NCI-H2029 treated with DMSO at 0.1 percent for 48 hours (cell line): ENCODE results near the gene ALG2.
"Not testable (repeated sequence)": the region's sequence is repeated elsewhere in the genome, so short reads cannot be mapped to it uniquely, and the experiment has no call there.

Source experiments
- DNase-seq: peaks from one replicate; lab custom pipeline; 2025; lab: John Stamatoyannopoulos, UW

ALG2 gene

GRCh38 chr9:99238331-99238730, 16.6 kb upstream of the ALG2 start:
- DNase-seq, result no peak

DNA sequence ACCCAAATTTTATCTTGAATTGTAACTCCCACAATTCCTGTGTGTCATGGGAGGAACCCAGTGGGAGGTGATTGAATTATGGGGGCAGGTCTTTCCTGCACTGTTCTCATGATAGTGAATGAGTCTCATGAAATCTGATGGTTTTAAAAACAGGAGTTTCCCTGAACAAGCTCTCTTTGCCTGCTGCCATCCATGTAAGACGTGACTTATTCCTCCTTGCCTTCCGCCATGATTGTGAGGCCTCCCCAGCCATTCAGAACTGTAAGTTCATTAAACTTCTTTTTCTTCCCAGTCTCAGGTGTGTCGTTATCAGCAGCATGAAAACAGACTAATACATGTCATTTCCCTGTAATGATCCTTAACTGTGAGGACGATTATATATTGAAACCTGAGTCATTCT, 16.1 kb upstream of the ALG2 start:
- DNase-seq, result not testable (repeated sequence)

GRCh38 chr9:99237356-99237755, 15.6 kb upstream of the ALG2 start:
- no peak for DNase-seq

DNA sequence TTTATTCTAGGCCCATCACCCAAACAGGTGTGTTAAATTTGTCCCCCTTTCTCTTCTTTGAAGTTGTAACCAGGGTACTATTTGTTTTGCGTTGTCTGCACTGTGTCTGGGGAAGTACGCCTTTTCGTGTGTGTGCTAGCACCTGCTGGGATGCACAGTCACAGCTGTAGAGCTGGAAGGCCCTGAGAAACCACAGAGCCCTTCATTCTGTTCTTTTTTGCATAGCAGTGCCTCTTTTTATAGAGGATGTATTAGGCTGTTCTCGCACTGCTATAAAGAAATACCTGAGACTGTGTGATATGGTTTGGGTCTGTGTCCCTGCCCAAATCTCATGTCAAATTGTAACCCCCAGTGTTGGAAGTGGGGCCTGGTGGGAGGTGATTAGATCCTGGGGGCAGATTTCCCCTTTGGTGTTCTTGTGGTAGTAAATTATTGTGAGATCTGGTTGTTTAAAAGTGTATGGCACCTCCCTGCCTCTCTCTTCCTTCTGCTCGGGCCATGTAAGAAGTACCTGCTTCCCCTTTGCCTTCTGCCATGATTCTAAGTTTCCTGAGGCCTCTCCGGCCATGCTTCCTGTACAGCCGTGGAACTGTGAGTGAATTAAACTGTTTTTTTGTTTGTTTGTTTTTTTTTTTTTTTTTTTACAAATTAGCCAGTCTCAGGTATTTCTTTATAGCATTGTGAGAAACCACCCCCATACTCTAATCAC, 14.3 kb upstream of the ALG2 start:
- no peak for DNase-seq

DNA sequence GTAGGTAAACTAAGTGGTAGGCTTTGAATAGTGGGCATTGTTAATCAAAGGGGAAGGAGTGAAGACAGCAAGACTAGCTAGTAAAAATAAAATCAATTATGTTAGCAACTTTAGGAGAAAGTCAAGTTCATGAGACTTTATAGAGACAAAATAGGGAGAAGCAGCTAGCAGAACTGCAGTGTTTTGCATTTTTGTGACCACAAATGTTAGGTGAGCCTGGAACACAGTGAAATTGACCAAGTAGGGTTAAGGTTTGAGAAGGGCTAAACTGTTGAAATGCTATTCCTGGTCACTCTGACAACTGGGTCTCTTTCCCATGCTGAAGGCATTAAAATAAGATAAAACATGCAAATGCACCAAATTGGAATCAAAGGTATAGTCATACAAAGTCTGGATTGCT, 13.3 kb upstream of the ALG2 start:
- DNase-seq, result no peak

DNA sequence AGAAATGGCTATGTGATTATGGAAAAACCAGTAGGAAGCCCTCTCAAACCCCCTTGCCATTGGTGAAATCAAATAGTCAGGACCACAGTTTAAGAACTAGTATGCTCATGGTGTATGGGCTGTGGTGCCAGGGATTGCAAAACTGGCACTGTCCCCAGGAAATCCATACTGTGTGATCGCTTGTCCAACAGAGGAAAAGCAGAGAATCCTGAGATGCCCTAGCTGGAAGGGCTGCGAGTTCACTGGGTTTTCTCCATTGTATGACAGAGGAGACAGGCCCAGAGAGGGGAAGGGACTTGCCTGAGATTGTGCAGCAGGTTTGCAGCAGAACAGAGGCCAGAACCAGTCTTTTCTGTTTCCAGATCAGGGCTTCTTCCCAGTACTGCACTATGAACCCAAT, 12.9 kb upstream of the ALG2 start:
- no peak for DNase-seq

GRCh38 chr9:99231711-99232110, 10.0 kb upstream of the ALG2 start:
- no peak for DNase-seq

DNA sequence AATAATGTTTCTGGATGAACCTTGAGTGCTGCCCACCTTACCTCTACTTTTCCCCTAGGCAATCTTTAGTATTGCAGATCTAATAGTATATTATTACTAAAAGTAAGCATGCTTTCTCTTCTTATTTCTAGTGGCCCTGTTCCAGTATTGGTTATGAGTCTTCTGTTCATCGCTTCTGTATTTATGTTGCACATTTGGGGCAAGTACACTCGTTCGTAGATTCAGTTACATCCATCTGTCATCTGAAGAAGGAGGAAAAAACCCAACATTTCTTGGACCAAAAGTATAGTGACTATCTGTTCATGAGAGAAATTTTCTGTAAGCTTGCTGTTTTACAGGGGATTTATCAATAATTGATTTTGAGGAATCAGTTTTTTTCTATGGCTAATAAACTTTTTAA, 8.5 kb upstream of the ALG2 start:
- DNase-seq, result no peak

DNA sequence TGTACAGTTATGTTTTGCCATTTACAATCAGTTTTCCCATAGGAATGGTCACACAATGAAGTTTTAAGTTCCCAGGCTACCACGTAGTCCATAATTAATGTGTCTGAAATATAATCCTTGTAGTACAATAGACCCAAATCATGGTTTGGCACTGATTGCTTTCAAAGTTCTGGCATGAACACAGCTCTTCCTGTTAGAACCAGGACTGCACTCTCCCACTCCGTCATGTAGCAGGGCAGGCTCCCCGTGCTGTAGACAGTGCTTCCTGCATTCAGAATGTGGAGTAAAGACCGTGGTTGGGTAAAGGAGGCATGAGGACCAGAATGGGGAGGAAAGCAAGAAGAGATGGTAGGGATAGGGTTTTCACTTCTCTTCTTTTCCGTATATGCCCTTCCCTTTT, 4.3 kb upstream of the ALG2 start:
- DNase-seq, result no peak

DNA sequence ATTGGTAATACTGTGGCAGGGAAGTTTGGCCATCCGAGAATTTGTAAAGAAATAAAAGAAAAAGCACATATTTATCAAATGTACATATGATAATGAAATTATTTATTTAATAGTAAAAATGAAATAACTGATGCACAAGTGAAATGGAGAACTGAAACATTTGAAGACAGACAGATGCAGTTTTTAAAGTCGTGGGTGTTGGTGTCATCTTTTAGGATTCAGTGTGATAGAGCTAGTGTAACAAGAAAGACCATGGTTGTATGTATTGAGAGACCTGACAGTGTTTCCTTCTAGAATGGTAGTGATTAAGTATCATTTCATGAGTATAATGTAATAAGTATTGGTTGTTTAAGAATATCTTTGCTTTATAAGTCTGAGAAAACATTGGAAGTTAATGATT, 2.7 kb upstream of the ALG2 start:
- no peak for DNase-seq

DNA sequence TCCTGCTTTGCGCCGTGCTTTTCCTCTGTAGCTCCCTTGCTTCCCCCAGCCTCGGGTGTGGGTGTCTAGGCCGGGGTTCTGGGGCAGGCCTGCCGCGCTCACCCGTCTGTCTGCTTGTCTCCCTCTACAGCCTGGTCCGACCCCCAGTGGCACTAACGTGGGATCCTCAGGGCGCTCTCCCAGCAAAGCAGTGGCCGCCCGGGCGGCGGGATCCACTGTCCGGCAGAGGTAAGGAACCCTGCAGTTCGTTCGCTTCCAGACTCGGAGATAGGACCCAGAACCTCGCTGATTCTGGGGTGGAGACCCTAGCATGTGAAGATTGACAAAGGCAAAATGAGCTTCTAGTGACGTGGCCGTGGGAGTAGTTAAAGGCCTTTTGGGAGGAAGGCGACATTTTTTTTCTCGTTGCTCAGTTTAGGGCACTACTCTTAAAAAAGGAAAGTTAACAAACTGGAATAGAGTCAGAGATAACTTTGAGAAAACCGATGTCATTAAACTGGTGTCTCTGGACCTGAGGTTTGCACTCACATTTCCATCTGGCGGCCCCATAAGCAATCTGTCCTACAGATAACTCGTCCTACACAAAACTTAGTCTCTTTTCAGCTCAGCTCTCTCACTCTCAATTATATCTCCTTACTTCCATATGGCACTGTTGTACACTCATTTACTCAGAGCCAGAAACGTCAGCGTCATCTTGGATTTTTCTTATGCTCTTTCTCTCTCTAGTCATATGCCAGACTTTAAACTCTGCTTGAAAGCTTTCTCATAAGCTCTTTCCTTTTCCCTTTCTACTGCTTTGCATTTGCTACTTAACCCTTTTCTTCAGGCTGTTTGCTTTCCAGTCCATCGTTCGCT, 901 bp upstream of the ALG2 start:
- peak; percentile 34 for DNase-seq

DNA sequence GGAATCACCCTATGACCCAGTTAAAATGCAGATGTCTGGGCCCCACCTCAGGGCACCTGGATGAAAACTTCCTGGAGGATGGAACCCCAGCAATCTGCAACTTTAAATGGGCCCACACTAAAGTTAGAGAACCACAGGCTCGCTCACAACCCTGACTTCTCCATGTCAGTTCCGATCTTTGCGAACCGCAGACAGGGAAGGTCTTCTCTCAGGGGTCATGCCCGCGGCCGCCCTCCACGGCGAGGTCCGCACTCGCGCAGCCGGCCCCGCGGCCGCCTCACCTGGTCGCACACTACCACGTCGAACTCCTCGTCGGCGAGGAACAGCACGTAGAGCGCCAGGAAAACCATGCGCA, 499 bp downstream of the ALG2 start:
- DNase-seq, result no peak

- no peak for DNase-seq
Measured at GRCh38 chr9:99220011-99220410, 1.7 kb downstream of the ALG2 start.

DNA sequence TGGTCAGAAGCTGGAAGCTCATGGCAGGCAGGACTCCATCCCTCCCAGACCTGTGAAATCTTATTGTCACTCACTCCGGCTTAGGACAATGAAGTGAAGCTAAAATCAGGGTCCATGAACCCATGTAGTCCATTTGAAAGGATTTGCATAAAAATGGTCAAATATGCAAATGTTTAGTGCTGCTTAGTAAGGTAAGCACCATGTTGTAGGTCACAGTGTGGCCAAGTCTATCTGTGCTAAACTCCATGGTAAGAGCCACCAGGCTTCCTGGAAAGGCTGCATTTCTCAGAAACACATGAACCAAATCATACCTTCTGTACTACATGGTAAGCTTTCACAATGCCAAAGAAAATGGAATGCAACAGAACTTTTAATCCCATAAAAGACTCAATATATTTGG, 5.7 kb downstream of the ALG2 start:
- no peak for DNase-seq

DNA sequence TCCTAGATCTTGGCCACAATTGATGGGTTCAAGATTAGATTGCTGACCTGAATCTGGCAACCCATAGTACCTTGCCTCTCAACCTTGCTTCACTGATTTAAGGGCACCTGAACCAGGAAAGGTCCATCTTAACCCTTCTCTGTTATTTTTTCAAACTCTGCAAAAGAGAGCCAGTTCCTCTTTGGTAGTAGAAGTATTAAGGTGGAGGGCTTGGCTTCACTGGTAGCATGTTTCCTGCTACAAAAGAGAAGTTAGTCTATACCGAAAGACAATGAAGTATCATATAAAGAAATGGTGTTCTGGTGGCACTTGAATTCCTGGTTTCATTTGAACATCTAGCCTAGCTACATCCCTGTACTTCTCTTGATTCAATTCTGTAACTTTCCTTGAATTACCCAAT, 8.5 kb downstream of the ALG2 start:
- no peak for DNase-seq

DNA sequence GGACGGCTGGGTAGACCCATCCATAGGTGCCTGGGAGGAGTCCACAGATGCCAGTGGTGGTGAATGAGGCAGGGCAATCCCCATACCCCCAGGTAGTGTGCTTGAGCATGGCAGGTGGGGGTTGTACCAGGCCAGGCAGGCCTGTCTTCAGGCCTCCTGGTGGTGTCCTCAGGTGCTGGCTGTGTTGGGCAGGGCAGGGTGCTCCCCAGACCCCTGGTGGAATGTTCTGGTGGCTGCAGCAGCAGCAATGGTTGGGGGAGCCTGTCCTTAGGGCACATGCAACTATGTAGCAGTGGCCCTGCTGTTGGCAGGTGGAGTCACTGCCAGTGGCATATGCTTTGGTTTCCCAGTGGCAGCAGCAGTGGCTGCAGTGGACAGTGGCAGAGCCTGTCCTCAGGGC, 10.0 kb downstream of the ALG2 start:
- DNase-seq, result no peak

DNA sequence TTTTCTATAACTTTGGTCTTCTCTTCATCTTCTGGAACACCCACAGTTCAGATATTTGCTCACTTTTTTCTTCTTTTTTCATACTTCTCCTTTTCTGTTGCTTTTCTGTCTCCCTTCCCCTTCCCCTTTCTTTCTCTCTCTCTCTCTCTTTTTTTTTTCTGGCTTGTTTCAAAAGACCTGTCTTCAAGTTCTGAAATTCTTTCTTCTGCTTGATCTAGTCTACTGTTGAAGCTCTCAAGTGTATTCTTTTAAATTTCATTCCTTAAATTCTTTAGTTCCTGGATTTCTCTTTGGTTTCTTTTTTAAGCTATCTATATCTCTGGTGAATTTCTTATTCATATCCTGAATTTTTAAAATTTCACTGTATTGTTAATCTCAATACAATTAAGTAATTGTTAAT, 11.2 kb downstream of the ALG2 start:
- DNase-seq, result no peak

DNA sequence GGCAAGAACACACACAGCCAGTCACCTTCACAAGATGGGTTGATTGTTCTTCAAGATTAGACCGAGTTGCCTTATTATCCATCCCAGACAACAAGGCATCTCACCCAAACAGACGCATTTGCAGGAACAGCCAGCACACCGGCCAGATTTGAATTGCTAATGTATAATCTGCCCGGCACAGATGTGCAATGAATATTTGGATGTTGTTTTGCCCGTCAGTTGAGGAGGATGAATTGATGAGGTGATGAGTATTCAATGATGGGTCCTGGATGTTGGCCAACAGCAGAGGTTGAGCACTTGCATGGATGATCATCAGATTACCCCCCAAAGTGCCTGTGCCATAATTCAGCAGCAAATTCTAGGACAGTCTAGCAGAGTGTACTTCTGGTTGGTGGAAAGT, 20.1 kb downstream of the ALG2 start:
- DNase-seq, result no peak

- DNase-seq, result no peak
Measured at GRCh38 chr9:99199938-99200539, 21.7 kb downstream of the ALG2 start.

DNA sequence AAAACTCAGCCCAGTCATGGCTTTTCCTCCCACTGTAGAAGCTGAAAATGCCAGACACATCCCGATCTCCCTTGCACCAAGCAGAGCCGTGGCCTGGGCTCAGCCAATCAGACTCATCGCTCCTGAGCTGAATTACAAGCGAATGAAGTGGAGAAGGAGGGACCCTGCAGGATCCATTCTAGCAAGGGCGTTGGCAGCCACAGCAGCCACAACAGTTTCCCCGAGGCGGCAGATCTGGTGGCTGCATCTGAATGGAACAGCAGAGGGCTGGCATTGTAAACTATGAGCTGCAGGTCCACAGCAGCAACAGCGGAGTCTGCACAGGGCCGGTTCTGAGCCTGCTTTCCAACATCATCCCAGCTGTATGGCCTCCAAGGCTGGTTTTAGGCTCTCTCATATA, 23.8 kb downstream of the ALG2 start:
- no peak for DNase-seq

DNA sequence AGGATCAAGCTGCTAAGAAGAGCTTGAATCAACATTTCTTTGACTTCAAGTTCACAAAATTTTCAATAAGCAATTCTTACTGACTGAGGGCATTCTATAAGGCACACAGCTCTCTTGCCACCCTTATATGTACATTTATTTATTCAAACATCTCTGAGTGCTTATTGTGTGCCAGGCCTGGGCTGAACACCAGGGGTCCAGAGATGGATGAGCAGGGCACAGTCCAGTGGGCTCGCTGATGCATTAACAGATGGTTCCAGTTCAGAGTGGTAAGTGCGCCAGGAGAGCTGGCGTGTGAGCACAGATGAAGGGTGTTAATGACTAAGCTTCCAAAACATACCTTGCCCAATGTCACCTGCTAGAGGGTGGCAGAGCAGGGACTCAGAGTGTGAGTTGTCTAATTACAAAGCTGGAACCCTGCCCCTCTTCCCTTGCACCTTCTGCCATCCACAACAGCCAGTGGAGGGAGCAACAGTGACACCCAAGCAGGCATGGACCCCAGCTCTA, 24.6 kb downstream of the ALG2 start:
- no peak for DNase-seq

DNA sequence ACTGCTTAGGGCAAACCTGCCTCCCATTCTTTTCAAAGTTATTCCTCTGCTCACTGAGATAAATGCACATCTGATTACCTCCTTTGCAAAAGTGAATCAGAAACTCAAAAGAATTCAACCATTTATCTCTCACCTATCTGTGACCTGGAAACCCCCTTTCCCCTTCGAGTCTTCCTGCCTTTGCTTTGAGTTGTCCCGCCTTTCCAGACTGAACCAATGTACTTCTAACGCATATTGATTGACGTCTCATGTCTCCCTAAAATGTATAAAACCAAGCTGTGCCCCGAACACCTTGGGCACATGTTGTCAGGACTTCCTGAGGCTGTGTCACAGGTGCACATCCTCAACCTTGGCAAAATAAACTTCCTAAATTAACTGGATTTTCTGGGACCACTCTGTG, 25.3 kb downstream of the ALG2 start:
- not testable (repeated sequence) for DNase-seq

DNA sequence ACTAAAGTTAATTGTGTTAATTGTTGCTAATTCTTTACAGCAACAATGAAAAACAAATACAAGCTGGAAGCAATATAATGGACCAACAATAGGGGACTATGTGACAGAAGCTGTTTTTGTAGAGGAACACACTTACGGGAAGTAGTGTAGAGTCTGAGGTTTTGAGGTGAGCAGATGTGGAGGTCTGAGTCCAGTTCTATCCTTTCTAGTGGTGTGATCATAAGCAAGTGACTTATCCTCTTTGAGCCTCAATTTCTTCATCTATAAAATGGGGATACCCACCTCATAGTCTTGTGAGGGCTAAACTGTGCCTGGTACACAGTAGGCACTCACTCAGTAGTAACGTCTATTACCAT, 28.3 kb downstream of the ALG2 start:
- DNase-seq, result no peak
